Panc1 (cell line): ENCODE measurements around the gene BRAP. TPM values are rescaled to one million over a fixed set of nuclear protein-coding genes. Genes with fewer than 3 reads are reported as not detected.

Source experiments
- ATAC-seq: fragments of 200-7000 bp; cut with Tn5 transposase; 2 replicates; pipeline ENCODE4 v1.9.1; 2020; ENCODE audit warnings: mild to moderate bottlenecking, moderate library complexity
- Bru-seq: library from RNA; stranded (reverse); fragments of 400-500 nt; gene quantifications from one replicate; lab custom pipeline; 2021; lab: Mats Ljungman, UMichigan
- BruChase-seq, 2 experiments: library from RNA; stranded (reverse); fragments of 400-500 nt; gene quantifications; one replicate each; lab custom pipeline; 2021; lab: Mats Ljungman, UMichigan
- BruUV-seq: library from RNA; stranded (reverse); fragments of 400-500 nt; replicated peaks from 2 replicates; lab custom pipeline; 2021; lab: Mats Ljungman, UMichigan
- CTCF ChIA-PET: fragments of 300-600 bp; sonication (Branson Sonifier 250); formaldehyde crosslinking; loops from one replicate; lab custom pipeline; 2022; ENCODE audit warnings: antibody characterized with exemption; lab: Charles Lee
- POLR2A ChIA-PET: fragments of 300-600 bp; sonication (Branson Sonifier 250); formaldehyde crosslinking; loops from one replicate; lab custom pipeline; 2022; ENCODE audit warnings: antibody characterized with exemption; lab: Charles Lee
- DNase-seq: peaks from one replicate; pipeline ENCODE4 v3.0.0-alpha.2; 2010; ENCODE audit warnings: low read depth, low spot score
- H3K27ac ChIP-seq: 2 replicates; pipeline ENCODE4 v1.5.1; 2011; ENCODE audit warnings: mild to moderate bottlenecking, low read length, inconsistent platforms
- H3K27me3 ChIP-seq: fragments of 200-500 bp; sonication (Bioruptor generic); 2 replicates; pipeline ENCODE4 v1.6.0; 2014; ENCODE audit warnings: low read length, inconsistent platforms; ENCODE audit not compliant: control insufficient read depth, insufficient read depth
- H3K36me3 ChIP-seq: fragments of 200-500 bp; sonication (Bioruptor generic); 2 replicates; pipeline ENCODE4 v1.5.1; 2014; ENCODE audit warnings: inconsistent platforms, mild to moderate bottlenecking, low read length, moderate library complexity; ENCODE audit not compliant: control insufficient read depth, insufficient read depth
- H3K4me1 ChIP-seq: 2 replicates; pipeline ENCODE4 v1.5.1; 2011; ENCODE audit warnings: inconsistent platforms, mild to moderate bottlenecking, low read length, moderate library complexity; ENCODE audit not compliant: control insufficient read depth, insufficient read depth
- H3K4me3 ChIP-seq, 2 experiments: 2 replicates each; pipeline ENCODE4 v1.5.1; 2011 to 2012; ENCODE audit warnings: low read depth in 2 of 2, low read length in 2 of 2, mild to moderate bottlenecking in 2 of 2, inconsistent platforms in 1 of 2, moderate library complexity in 1 of 2
- H3K9me3 ChIP-seq: fragments of 200-500 bp; sonication (Bioruptor generic); 2 replicates; pipeline ENCODE4 v1.5.1; 2014; ENCODE audit warnings: low read depth, mild to moderate bottlenecking, inconsistent platforms, low read length, moderate library complexity; ENCODE audit not compliant: control insufficient read depth, insufficient read depth
- POLR2AphosphoS5 ChIP-seq: IDR thresholded peaks from 2 replicates; pipeline ENCODE4 v1.6.1; 2012; ENCODE audit warnings: mild to moderate bottlenecking, low read depth, low read length, moderate library complexity
- SIN3A ChIP-seq: IDR thresholded peaks from 2 replicates; pipeline ENCODE4 v1.6.1; 2012; ENCODE audit warnings: low read depth, mild to moderate bottlenecking, low read length, moderate library complexity, borderline replicate concordance; ENCODE audit not compliant: insufficient read depth
- TCF7L2 ChIP-seq: IDR thresholded peaks from 2 replicates; pipeline ENCODE4 v1.6.1; 2011; ENCODE audit warnings: mild to moderate bottlenecking, low read depth, low read length, inconsistent platforms
- in situ Hi-C: cut with HindIII; loops from 2 replicates; pipeline ENCODE4 v1.10.0; 2016; ENCODE audit warnings: low sequenced_read_pairs, low pct_unique_long_range_greater_than_20kb
- intact Hi-C: fragments of 100-400 bp; cut with micrococcal nuclease; formaldehyde crosslinking; loops from one replicate; pipeline ENCODE4 v1.10.0; 2022; ENCODE audit not compliant: unreplicated experiment
- long read RNA-seq: library from polyadenylated mRNA; unstranded; transcript quantifications from one replicate; pipeline ENCODE4 v2.0.0, GENCODE V29; 2021; ENCODE audit not compliant: unreplicated experiment
- polyA plus RNA-seq: library from polyadenylated mRNA; unstranded; fragments of >200 nt; gene quantifications from one replicate; pipeline ENCODE4 v1.2.1, GENCODE V29; 2012; ENCODE audit warnings: missing spikeins; ENCODE audit not compliant: insufficient read length
- total RNA-seq: library from RNA; stranded (reverse); gene quantifications from one replicate; pipeline ENCODE4 v1.2.1, GENCODE V29; 2021; ENCODE audit not compliant: unreplicated experiment
- TF ChIP-seq, protein P1 (sequence below), 2 experiments: IDR thresholded peaks; 2 replicates each; pipeline ENCODE4 v1.6.1; 2011 to 2012; ENCODE audit warnings: low read depth in 2 of 2, control low read depth in 1 of 2, low read length in 1 of 2, mild to moderate bottlenecking in 1 of 2, moderate library complexity in 1 of 2; ENCODE audit not compliant: insufficient read depth in 1 of 2
- TF ChIP-seq, protein P2 (sequence below): fragments of 450-650 bp; IDR thresholded peaks from 2 replicates; pipeline ENCODE4 v1.5.1; 2017; ENCODE audit warnings: mild to moderate bottlenecking

Gene BRAP, protein sequence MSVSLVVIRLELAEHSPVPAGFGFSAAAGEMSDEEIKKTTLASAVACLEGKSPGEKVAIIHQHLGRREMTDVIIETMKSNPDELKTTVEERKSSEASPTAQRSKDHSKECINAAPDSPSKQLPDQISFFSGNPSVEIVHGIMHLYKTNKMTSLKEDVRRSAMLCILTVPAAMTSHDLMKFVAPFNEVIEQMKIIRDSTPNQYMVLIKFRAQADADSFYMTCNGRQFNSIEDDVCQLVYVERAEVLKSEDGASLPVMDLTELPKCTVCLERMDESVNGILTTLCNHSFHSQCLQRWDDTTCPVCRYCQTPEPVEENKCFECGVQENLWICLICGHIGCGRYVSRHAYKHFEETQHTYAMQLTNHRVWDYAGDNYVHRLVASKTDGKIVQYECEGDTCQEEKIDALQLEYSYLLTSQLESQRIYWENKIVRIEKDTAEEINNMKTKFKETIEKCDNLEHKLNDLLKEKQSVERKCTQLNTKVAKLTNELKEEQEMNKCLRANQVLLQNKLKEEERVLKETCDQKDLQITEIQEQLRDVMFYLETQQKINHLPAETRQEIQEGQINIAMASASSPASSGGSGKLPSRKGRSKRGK
- total RNA-seq (19.6 TPM), Bru-seq, nascent RNA (percentile 72 among the genes with signal in this experiment), BruChase-seq, experiment 1, labeled RNA remaining after a 2-hour chase (percentile 69 among the genes with signal in this experiment), BruChase-seq, experiment 2, labeled RNA remaining after a 6-hour chase (percentile 65 among the genes with signal in this experiment)
- polyA plus RNA-seq = 15.7 TPM
- long read RNA-seq, full-length matches to known transcripts = 81 of 108 reads
- long read RNA-seq, partial matches to known transcripts = 9 of 108 reads
- long read RNA-seq, other reads (novel, unspliced or antisense) = 18 of 108 reads

DNA sequence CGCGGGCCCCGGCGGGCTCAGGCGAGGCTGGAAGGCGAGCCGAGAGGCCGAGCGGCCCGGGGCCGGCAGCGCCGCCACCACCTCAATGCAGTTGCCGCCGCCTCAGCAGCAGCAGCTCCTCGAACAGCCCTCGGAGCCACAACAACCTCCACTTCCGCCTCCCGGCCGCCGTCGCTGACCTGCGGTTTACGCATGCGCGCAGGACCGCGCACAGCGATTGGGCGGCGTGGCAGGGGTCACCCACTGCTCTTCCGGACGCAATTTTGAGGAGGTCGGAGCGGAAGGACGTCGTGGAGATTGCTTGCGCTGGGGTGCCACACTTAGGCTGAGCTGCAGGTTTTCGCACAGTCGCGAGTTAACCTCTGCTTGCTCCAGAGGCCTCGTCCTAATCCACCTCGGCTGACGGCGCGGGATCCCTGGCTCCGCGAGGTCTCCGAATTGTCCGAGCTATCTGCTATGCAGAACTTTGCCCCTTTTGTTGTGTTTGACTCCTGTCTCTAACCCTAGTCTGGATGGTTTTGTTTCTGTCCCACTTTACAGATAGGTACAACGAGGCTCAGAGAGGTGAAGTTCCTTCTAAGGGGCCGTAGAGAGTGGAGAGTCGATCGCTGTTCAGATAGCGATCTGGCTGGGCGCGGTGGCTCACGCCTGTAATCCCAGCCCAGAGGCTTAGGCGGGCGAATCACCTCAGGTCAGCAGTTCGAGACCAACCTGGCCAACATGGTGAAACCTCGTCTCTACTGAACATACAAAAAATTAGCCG is at the start of gene BRAP, which contains the start of gene ACAD10:
TSS of gene BRAP (minus strand) at position 146 of the 763 bp plus-strand sequence. CDS start 164 bp downstream, outside the sequence.
TSS of gene ACAD10 (plus strand) at position 243 of the 763 bp plus-strand sequence. CDS start 6,657 bp downstream, outside the sequence.
- H3K4me3 ChIP-seq = peak within 1 kb of the TSS; percentile 80 to 95
- TF ChIP-seq, protein P1, sequence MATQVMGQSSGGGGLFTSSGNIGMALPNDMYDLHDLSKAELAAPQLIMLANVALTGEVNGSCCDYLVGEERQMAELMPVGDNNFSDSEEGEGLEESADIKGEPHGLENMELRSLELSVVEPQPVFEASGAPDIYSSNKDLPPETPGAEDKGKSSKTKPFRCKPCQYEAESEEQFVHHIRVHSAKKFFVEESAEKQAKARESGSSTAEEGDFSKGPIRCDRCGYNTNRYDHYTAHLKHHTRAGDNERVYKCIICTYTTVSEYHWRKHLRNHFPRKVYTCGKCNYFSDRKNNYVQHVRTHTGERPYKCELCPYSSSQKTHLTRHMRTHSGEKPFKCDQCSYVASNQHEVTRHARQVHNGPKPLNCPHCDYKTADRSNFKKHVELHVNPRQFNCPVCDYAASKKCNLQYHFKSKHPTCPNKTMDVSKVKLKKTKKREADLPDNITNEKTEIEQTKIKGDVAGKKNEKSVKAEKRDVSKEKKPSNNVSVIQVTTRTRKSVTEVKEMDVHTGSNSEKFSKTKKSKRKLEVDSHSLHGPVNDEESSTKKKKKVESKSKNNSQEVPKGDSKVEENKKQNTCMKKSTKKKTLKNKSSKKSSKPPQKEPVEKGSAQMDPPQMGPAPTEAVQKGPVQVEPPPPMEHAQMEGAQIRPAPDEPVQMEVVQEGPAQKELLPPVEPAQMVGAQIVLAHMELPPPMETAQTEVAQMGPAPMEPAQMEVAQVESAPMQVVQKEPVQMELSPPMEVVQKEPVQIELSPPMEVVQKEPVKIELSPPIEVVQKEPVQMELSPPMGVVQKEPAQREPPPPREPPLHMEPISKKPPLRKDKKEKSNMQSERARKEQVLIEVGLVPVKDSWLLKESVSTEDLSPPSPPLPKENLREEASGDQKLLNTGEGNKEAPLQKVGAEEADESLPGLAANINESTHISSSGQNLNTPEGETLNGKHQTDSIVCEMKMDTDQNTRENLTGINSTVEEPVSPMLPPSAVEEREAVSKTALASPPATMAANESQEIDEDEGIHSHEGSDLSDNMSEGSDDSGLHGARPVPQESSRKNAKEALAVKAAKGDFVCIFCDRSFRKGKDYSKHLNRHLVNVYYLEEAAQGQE (IDR thresholded peaks at IDR 0.05; ENCODE audit: insufficient read depth in 1 of 2, low read depth in 2 of 2, low read length in 1 of 2) = peak in 1 of 2 experiments; percentile 74; a peak in 1 of 4 replicates
- TF ChIP-seq TCF7L2 (no peak), SIN3A (peak; percentile 75; the same call in 1 of the 2 replicates), POLR2AphosphoS5 (peak; percentile 98)
- H3K27me3 ChIP-seq = no peaks in the 10 kb centered on the region
- peaks cover 18% of the 10 kb centered on the region; the same call in 1 of the 2 replicates for H3K4me1 ChIP-seq
- H3K27ac ChIP-seq = peak within 1 kb of the TSS; percentile 97
- no peaks in the 10 kb centered on the region for H3K9me3 ChIP-seq
- intact Hi-C loops (no loop called here), in situ Hi-C loops (loop anchor here (25.0 kb wide), 1 partner anchor 99 kb away; the partner anchor contains the start of gene ATXN2)
- DNase-seq = peak; percentile 62
- peak; percentile 97 for ATAC-seq
- ChIA-PET CTCF (interaction anchor here (0.6 kb wide), 1 partner anchor 305 kb away, joined by 7 read pairs; no protein-coding TSS in a partner anchor), POLR2A (interaction anchor here (0.6 to 0.9 kb wide), 5 partner anchors 62 to 358 kb away, joined by 3 to 14 read pairs (median 5); no protein-coding TSS in a partner anchor)
- BruUV-seq = TSS peak; percentile 92
- peaks cover 6% of the 10 kb centered on the region; the same call in 1 of the 2 replicates for H3K36me3 ChIP-seq

DNA sequence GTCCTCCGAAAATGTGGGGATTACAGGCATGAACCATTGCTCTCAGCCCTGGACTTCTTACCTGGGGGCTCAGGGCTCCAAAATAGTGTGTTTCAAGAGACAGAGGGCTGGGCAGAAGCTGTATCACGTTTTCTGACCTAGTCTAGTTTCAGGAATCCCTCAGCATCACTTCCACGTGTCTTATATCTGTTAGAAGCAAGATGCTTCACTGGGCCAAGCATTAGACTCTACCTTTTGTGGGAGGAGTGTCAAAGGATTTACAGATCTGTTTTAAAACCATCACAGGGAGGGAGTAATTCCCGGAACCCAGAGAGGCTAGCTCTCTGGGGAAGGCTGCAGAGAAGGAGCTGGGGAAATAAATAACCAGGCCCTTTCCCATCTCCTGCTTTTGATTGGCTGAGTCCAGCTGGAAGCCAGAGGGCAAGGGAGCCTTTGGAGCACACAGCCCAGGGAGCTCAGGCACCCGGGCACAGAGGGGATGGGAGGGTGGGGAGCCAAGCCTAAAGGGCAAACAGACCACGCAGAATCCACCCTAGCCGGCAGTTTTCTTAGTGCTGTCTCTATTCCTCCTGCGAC is 47.7 kb upstream of the BRAP start:
- DNase-seq = no peak
- Histone ChIP-seq H3K4me3 (no peak overlapping the region), H3K27ac (no peak overlapping the region), H3K4me1 (no peaks in the 10 kb centered on the region), H3K36me3 (no peaks in the 10 kb centered on the region), H3K27me3 (no peaks in the 10 kb centered on the region), H3K9me3 (no peaks in the 10 kb centered on the region)
- intact Hi-C loops (no loop called here), in situ Hi-C loops (no loop called here)
- POLR2A ChIA-PET = no interaction called here
- CTCF ChIA-PET = no interaction called here
- no TSS peak for BruUV-seq
- no peak for ATAC-seq
- no peak for TF ChIP-seq TCF7L2
- TF ChIP-seq, protein P1 (IDR thresholded peaks at IDR 0.05; ENCODE audit: insufficient read depth in 1 of 2, low read depth in 2 of 2, low read length in 1 of 2) = no peak
- no peak for TF ChIP-seq POLR2AphosphoS5
- no peak for TF ChIP-seq SIN3A
- TF ChIP-seq, protein P2, sequence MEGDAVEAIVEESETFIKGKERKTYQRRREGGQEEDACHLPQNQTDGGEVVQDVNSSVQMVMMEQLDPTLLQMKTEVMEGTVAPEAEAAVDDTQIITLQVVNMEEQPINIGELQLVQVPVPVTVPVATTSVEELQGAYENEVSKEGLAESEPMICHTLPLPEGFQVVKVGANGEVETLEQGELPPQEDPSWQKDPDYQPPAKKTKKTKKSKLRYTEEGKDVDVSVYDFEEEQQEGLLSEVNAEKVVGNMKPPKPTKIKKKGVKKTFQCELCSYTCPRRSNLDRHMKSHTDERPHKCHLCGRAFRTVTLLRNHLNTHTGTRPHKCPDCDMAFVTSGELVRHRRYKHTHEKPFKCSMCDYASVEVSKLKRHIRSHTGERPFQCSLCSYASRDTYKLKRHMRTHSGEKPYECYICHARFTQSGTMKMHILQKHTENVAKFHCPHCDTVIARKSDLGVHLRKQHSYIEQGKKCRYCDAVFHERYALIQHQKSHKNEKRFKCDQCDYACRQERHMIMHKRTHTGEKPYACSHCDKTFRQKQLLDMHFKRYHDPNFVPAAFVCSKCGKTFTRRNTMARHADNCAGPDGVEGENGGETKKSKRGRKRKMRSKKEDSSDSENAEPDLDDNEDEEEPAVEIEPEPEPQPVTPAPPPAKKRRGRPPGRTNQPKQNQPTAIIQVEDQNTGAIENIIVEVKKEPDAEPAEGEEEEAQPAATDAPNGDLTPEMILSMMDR = no peak
